Activated effector memory CD4-positive, alpha-beta T cell treated with Interleukin-2 at 50 U/mL for 16 hours (primary cell): Measurements from ENCODE around the gene KIF1A.

ENCODE experiments used
- DNase-seq: peaks from one replicate; pipeline ENCODE4 v3.0.0-alpha.2; 2020

The KIF1A gene

DNA sequence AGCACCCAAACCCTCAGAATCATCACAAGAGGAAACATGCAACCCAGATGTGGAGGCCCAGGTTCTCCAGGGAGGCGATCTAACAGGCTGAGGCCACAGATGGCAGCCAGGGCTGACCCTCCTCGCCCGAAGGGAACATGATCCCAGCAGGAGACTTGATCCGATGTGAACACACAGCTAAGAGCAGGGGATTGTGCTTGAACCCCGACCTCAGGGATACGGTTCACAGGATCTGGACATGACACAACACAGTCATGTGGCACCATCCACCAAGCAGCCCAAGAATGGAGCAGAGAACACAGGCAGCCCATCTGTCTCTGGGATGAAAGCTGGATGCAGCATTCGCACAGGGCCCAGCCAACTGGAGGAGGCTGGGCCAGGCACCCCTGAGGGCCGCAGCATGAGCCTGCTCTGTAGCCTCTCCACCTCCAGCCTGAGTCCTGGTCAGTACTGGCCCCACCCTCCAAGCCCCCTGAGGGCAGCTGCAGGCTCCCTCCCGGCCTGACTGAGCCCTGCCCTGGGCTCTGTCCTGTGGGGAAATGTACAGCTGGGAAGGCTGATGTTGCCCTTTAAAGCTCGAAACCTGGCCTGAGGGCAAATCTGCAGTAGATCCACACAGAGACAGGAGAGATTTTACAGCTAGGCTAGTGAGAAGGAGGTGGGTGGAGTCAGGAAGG lies 89.4 kb downstream of the KIF1A start:
- DNase-seq = no peak

DNA sequence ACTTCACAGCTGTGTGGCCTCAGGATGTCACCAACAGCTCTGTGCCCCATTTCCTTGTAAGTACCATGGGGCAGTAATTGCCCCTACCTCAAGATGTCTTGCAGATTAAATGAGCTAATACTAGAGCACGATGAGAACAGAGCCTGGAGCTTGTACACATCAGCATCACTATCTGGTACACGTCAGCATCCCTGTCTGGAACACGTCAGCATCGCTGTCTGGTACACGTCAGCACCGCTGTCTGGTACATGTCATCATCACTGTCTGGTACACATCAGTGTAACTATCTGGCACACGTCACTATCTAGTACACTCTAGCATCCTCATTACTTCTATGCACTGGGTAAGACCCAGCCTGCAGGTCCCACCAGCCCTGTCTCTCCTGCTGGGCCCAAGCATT lies 91.2 kb downstream of the KIF1A start:
- DNase-seq = no peak

DNA sequence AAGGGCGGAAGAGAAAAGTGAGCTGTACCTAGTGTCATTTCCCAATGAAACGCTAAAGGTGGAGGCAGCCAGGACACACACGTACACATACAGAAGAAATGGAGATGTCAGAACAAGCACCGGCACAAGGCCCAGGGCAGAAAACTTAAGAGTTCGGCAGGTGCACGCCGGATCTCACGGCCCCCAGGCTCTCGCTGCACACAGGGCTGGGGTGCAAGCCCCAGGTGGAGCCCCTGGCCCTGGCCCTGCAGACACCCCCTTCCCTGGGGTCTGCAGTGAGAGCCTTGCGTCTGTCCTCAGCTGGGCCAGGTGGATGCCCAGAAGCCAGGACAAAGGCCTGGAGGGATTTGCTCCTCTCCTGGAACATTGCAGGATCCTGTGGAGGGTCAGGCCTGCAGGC lies 91.7 kb downstream of the KIF1A start:
- no peak for DNase-seq

DNA sequence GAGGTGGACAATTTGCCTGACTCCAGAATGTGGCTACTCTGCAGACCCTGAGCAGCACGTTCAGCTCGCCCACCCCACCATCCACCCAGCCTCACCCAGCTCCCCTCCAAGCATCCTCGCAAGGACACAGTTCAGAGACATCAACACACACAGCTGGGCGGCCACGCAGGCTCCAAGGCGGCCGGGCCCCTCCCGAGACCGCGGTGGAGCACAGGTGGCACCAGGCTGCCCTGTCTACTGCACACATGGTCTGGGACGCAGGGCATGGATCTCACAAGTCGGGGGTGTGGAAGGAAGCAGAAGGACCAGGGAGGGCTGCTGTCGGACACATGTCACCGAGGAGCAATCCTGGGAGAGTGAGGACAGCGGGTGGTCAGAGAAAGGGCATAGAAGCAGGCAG lies 92.1 kb downstream of the KIF1A start:
- no peak for DNase-seq

DNA sequence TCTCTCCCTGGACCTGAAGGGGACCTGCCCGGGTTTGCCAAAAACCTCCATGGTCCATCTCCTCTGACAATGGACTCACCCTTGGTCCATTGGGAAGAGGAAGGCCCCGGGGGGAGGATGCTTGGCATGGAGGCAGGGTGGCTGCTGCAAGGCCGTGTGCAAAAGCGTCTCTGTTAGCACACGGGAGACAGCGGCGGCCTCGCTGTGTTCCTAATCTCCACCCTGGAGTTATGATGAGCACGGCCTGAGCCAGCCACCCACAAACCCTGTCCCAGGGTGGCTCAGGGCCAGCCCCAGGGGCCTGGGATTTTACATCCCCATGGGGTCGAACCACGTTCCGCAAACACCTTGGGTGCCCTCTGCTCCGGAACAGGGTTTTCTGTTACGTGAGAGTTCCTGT lies 92.6 kb downstream of the KIF1A start:
- DNase-seq = no peak

DNA sequence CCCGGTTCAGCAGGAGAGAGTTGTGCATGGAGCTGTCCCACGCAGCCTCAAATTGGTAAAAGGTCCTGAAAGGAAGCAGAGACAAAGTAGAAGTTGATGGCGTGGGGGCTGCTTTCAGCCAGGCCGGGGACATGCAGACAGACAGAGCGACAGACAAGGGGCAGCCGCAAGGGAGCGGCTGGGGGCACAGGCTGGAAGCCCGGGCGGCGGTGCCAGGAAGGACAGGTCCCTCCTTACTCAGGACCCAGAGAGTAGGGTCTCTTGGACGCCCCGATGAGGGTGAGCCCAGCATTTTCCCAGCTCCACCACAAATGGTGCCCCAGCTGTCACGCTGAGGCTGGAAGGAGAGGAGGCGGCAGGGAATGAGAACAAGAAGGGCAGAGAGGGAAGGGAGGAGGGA lies 93.1 kb downstream of the KIF1A start:
- no peak for DNase-seq

DNA sequence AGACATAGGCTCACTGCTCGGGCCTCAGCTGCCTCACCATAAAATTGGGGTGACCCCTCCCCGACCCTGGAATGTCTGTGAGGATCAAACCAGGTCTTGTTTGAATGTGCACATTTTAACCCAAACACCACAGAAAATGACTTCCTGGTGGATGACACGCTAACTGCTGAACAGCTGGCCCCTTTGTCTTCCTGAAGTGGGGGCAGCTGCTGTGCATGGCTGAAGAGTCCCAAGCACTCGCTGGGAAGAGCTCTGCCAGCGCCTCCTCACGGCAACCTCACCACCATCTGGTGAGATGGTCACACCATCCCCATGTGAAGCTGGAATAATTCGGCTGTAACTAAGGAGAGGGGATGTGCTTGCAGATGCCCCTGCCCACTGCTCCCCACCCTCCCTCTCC lies 94.3 kb downstream of the KIF1A start:
- DNase-seq = no peak

DNA sequence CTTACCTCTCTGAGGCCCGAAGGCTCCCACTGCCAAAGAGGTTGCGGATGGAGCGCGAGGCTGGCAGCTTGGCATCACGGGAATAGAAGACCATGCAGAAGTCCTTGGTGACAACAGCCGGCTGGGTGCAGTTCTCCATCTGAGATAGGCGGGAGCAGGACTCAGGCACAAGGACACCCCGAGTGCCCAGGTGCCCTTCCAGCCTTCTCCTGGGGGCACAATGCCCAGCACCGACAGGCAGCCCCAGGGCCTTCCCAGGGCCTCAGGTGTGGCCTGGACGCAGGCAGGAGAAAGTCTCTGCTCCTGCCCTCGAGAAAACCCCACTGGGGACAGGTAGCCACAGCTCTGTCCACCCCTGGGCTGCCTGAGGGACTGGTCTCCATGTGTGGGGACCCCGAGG lies 94.8 kb downstream of the KIF1A start:
- DNase-seq = no peak

DNA sequence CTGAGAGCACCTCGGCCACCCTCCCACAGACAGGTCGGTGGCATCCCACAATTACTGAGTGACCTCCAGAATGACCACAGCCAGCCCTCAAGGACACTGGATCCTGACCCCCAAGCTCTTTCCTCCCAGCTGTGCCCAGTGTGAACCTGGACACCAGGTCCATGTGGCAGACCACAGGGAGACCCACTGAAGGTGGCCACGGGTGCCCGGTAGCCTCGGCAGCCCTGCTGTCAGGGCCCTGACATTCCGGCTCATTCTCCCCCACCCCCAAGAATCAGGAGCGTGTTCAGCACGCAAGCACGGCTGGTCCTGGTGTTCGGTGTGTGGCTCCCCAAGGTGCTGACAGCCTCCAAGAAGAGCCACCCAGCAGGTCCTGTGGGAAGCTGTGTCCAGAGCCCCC lies 95.6 kb downstream of the KIF1A start:
- no peak for DNase-seq

DNA sequence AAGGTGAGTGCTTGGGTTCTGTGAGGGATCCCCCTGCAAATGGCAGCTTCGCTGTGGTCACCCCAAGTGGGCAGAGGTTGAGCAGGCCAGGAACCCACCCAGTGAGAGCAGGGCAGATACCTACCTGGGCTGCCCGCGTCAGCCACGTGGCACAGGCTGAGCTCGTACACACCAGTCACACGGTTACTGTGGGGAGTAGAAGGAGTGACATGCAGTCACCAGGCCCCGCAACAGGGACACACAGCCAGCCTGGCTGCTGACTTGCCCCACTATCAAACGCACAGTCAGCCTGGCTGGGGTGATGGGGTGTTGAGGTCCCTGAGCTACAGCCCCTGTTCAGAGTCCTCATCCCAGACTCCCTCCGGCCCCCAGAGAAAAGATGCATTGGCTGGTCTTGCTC lies 96.2 kb downstream of the KIF1A start:
- no peak for DNase-seq

DNA sequence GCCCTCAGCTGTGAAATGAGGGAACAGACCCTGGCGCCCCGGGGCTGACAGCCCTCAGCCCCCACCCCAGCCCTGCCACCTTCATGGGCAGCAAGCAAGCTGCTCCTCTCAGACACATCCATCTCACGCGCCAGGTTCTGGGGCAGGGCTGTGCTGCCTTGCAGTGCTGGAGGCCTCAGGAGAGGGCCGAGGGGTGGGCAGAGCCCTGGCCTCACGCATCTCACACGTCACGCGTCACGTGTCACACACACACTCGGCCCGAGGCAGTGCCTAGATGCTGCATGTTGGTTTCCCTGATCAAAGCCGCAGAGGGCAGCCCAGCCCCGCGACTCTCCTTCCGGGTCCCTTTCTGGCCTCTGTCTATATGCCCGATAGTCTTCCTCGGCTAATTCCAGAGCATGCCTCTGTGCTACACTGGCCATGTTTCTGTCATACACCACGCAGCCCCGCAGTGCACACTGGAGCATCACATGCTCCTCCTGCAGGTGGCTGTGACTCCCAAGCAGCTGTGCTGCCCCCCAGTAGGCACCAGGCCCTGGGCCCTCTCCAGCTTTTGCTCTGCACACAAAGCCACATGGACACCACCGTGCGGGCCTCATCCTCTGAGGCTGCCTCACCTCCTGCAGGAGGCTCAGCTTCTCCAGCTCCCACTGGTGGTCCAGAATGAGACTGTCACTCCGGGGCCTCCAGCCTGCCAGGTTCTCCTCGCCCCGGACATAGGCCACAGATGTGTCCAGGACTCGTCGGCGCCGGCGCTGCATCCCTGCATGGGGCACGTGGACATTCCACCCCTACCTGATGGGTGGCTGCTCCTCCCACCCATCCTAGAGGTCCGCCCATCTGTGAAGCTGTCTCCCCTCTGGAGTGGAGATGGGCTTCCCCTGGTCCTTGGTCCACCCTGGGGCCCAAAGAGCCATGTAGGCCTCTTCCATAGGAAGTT lies 97.0 kb downstream of the KIF1A start:
- DNase-seq = no peak

DNA sequence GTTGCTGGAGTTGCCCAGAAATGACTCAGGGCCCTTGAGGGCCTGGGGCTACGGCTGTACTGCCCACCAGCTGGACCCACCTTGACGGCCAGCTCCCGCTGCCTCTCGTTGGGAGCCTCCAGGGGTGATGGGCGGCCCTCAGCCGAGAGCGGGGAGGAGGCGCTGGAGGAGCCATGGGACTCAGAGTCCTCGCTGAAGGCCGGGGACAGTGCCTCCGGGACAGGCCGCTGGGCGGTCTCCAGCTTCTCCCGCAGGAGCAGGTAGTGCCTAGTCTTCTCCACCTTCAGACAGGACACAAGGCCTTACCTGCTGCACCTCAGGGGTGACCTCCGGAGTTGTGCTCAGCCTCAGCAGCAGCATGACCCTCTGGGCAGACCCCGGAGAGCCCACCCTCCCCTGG lies 97.6 kb downstream of the KIF1A start:
- no peak for DNase-seq

DNA sequence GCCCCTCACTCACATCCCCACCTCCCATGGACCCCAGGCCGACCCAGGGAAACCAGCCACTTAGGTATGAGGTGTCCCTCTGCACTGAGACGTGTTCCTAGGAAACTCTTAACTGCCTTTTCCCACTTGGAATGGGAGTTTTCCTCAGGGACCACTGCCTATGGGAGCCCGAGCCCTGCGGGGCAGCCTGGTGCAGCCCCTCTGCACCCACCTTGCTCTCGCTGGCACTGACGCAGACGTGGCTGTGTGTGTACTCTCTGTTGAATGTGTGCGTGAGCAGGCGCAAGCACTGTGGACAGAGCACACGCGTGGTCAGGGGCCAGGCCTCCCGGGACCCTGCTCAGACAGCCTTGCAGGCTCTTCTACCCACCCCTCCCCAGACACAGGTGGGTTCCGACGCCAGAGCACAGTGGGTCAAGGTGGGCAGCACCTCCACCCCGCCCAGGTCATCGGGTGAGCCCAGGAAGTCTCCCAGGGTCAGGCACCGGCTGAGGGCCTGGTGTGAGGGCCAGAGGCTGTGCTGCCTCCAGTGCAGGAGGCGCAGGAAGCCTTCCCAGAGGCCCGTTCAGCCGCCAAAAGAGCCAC lies 98.3 kb downstream of the KIF1A start:
- no peak for DNase-seq

DNA sequence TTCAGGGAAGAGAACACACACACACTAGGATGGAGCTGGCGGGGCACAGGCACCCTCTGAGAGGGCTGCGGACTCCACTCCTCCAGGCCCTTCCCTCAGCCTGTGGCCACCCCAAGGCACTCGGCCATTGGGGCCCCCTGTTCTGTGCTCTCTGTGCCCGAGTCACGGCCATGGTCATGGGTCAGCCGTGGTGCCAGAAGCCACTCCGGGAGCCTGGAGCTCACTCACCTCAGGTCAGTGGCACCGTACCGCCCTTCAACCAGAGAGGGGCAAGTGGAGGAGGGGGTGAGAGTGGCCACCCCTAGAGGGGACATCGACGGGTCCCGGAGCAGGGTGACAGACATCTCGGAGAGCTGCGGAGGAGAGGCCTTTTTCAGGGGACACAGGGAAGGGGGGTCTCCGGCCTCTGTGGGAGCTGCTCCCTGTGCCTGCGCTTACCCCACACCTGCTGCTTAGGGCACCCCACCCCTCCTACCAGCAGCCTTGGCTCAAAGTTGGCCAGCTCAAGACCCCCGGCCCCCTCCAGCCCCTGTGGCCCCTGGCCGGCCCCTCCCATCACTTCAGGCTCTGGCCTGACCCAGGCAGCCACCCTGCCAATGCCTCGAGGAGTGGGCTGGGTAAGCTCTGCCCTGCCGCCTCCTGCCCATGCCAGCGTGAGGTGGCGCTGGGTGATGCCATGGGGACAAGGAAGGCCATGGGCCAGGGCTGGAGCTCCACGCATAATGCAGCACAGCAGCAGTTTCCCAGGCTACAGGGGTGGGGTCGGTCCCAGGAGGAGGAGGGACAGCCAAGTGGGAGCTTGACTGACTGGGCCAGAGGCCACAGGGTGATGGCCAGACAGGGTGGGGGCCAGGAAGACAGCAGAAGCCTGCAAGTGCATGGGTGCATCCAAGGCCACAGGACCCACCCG lies 99.1 kb downstream of the KIF1A start:
- DNase-seq = no peak

DNA sequence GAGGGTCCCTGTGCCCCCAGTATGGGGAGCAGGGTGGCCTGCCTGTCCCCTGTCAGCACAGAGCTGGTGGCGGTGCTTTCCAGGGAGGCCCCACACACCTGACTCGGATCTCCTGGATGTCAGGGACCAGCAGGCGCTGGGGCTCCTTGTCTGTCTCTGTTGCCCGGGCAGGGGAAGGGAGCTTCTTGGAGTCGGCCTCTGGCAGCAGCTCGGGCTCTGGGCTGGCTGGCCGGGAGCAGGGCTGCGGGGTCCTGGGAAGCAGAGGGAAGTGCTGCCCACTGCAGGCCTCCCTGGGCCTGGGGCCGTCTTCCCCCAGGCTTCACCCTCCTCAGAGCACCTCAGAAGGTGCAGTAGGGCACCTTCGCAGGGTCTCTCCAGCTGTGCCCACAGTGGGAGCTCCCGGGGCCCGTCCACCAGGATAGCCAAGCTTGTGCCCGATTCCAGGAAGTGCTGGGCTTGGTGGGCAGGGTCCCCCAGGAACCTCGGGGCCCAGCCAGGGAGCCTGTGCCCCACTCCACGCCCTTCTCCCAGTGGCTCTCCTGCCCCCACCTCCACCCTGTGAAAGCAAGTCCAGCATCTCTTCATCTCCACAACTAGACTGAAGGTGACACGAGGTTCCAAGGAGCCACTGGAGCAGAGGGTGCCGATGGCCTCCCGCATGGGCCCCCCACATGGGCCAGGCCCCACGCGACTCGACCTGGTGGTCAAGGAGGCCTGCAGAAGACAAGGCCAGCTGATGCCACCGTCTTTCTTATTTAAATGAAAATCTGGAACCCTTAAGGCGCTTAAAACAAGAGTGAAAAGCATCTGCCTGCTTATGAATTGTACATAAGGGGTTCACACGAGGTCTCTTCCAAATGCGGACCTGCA lies 100.1 kb downstream of the KIF1A start:
- DNase-seq = no peak

DNA sequence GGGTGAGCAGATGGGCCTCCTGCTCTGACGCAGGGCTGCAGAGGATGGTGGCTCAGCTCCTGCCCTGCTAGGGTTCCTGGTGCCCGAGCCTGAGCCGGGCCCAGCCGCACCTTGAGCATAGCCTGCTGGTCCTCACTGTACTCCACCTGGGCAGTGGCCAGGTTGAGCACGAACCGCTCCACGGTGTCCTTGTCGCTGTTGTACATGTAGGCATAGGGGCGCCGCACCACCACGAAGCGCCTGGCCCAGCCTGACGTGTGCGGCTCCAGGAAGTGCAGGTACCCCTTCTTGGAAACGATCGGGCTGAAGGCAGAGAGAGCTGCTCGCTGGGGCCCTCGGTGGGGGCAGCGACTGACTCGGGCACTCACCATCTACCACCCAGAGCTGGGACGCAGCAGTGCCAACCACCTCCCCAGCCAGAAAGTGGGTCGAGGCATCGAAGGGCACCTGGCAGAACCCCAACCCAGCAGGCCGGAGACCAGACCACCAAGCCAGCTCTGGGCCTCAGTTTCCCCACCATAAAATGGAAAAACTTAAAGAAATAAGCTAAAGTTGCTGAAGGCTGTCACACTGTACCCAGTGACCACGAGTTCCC lies 101.0 kb downstream of the KIF1A start:
- no peak for DNase-seq

DNA sequence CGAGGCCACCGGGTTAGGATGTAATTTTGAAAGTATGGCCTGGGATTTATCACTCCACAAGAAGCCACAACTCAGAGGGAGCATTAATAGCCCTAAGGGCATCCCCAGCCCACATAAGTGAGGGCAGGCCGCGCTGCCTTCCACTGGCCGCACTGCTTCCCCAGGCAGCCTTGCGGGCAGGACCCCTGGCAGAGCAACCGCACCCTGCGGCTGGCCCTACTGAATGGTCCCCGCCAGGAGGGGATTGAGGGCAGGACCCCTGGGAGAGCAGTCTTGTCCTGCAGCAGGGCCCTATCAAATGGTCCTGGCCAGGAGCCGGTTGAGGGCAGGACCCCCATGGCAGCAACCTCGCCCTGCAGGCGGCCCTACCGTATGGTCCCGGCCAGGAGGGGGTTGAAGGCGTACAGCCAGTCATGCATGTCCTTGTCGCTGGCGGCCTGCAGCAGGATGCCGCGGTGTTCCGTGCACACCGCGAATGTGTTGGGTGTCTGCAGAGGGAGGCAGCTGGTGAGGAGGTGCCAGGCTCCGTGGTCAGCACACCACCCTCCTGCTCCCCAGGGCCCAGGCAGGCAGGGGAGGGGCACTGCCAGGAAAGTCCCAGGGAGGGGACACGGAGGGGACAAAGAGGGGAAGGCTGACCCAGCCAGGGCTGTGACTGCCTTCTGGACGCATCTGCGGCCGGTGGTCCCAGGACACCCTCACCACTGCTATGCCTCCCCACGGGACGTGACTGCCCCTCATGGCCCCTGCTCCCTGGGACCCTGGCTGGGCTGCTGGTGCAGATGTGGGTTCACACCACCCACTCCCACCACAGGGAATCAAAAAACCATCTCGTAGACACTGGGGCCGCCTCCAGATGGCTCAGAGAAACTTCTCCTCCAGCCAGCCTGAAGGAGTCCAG lies 102.1 kb downstream of the KIF1A start:
- no peak for DNase-seq

DNA sequence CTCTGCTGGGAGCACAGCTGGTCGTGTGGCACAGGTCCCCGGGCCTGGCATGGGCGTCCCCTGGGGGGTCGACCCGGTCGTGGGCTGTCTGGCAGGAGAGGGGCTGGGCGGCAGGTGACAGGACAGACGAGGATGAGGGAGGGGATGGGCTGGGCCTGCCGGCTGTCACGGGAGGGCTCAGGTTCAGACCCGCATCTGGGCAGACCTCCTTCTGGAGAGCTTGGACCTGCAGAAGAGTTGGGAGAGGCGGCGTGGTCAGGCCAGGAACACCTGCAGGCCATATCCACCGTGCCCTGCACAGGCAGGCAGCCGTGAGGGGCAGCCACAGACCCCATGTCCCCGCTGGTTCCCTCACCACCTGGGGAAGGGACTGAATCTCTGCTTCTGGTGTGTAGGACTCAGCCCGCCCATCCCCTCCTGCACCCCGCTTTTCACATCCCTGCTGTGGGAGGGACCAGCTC lies 102.8 kb downstream of the KIF1A start:
- no peak for DNase-seq

DNA sequence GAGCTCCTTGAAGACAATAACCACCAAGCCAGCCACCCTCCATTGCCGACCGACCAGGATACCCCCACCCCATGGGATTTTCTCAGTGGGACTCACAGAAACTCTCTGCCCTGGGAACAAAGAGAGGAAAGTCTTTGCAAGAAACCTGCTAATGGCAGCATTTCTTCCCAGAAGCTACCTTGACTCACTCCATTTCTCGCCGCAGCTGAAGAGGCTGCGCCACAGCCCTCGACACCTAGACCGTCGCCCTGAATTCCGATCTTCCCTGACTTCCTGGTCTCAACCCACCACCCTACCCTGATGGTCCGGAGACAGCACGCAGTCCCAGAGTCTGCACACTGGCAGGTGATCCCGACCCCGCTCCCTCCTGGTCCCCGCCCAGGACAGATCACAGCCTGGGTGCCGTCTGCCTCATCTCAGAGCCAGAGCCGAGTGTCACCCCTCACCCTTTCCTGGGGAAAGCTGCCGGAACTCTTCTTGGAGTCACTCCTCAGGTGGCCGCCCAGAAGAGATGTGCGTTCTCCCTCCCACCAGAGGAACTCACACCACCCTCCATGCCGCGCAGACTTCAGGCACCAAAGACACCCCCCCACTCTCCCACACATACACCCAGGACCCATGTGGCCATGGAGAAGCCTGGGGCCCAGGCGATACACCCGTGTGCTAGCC lies 103.8 kb downstream of the KIF1A start:
- DNase-seq = no peak
